ENCODE results near the gene DVL2.
A peak's percentile ranks its signal among the peaks of the same experiment; 100 is the strongest.
"Not testable (repeated sequence)": the region's sequence is repeated elsewhere in the genome, so short reads cannot be mapped to it uniquely, and the experiment has no call there.

The DVL2 gene

GRCh38 chr17:7256766-7257456 lies 22.6 kb upstream of the DVL2 start:
- no peak for DNase-seq (ENCODE audit: low spot score)

- no peak for DNase-seq (ENCODE audit: low spot score)
Observed at GRCh38 chr17:7254511-7254910, 20.2 kb upstream of the DVL2 start.

- DNase-seq (ENCODE audit: low spot score): no peak
Observed at GRCh38 chr17:7253082-7253481, 18.8 kb upstream of the DVL2 start.

DNA sequence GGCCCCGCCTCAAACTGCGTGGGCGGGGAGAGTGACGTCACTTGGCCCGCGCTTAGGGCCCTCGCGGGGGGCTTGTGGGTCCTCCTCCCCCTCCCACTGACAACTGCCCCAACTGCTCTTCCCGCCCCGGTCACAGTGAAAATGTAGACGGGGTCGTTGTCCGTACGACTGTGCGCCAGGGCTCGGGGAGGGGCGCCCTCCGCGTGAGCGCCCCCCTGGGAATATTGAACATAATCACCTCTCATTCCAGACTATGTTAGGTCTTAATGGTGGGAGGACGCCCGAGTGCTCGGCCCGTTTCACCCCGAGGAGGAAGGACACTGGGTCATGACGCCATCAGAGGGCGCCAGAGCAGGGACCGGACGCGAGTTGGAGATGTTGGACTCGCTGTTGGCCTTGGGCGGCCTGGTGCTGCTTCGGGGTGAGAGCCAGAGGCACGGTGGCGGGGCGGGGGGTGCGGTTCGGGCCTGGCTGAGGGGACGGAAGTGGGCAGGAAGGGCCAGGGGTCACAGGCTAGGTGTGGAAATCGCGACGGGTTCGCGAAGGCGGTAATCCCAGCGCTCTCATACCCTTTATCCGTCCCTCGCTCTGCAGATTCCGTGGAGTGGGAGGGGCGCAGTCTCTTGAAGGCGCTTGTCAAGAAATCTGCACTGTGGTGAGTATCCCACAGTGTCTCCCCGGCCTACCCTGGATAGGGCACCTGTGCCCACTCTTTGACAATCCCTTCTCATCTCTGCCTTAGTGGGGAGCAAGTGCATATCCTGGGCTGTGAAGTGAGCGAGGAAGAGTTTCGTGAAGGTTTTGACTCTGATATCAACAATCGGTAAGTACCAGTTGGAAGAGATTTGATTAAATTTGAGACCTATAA lies 18.1 kb upstream of the DVL2 start, which contains the start of gene ELP5:
TSS of gene ELP5 (plus strand) at position 40 of the 868 bp plus-strand sequence. CDS start at position 376, 336 bp downstream.
- peak; percentile 90 for DNase-seq (ENCODE audit: low spot score)

GRCh38 chr17:7251661-7252175 lies 17.4 kb upstream of the DVL2 start, which contains the start of gene CTDNEP1:
Gene CTDNEP1 (minus strand): TSS chr17:7251734. CDS start chr17:7251296, 438 bp downstream.
- DNase-seq (ENCODE audit: low spot score): peak; percentile 99

DNA sequence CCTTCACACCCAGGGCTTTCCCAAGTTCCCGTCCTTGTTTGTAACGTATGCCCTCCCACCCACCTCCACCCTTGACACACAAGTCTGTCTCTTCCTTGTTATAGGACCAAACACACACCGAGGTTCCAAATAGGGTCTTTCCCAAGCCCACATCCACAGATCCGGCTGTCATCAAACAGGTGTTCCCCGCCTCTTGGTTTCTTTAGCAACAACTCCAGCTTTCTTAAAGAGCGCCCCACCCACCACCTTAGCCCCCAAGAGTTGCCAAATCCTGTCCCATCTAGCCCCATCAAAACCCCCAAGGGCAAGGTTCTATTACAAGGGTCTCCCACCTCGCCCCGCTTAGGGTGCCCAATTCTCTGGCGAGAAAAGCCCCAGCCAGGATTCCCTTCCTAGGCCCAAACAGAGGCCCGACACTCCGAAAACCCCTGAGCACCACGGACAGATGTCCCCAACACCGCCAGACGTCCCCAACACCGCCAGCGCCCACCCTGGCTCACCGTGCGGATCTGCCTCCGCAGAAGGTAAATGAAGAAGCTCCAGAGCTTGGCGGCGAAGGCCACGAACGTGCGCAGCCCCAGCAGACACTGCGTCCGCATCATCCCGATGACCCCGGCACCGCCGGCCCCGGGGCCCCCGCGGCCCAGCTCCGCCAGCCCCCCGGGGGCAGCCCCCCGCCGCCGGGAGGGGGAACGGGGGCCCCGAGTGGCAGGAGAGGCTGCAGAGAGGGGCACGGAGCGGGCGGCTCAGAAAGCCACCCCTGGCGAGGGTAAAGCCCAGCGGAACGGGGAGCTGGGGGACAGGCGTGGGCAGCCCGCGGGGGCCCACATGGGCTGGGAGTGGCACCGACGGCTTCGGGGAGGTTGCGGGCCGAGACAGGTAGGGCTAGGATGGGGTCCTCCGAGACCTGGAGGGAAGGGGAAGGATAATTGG lies 16.6 kb upstream of the DVL2 start:
- DNase-seq (ENCODE audit: low spot score): peak; percentile 11

- no peak for DNase-seq (ENCODE audit: low spot score)
Observed at GRCh38 chr17:7249830-7250229, 15.5 kb upstream of the DVL2 start.

GRCh38 chr17:7249214-7249613 lies 14.9 kb upstream of the DVL2 start:
- no peak for DNase-seq (ENCODE audit: low spot score)

DNA sequence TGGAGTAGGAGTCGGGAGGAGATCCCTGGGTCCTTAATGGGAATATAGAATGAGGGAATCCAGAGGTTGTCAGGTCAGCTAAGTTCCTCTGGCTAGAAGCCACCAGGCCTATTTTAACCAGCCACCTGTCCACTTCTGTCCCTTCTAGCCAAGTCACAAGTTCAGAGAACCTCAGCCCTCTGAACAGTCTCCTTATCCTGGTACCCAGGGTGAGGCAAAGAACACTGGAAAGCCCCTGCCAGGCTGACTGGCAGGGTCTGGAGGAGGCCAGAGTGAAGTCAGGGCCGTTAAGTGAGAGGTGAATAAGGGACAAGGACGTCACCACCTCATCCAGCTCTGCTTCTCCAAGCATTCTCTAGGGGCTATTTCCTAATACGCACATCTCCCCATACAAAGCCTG lies 14.5 kb upstream of the DVL2 start:
- DNase-seq (ENCODE audit: low spot score): no peak

- no peak for DNase-seq (ENCODE audit: low spot score)
Observed at GRCh38 chr17:7246779-7247178, 12.5 kb upstream of the DVL2 start.

DNA sequence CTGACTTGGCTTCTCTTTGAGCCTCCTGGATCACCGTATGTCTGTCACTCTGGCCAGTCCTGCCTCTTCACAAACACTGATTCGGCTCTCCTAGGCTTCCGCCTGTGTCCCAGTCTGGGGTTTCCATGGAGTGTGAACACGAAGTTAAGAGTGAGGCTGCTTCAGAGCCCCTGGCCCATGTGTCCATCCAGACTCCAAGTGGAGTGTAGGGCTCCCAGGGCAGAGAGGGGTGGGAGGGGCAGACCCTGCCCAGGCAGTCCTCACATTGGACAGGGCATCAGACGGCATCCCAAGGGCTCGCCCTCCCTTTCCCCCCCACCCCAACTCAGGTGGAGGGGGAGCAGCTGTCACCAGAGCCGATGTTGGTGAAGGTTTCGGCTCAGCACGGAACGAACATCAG lies 9.5 kb upstream of the DVL2 start:
- DNase-seq (ENCODE audit: low spot score): not testable (repeated sequence)

DNA sequence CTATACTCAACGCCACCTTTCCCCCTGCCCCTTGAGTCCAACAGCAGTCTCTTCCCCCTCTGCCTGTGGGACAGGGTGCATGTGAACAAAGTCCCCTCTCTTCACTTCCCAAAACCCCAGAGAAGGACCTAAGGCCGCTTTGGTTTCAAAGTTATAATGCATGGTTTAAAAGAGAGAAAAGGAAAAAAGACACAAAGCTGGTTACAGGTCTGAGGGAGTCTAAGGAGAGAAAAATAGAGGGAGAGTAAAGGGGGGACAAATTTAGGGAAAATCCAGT lies 9.1 kb upstream of the DVL2 start:
- no peak for DNase-seq (ENCODE audit: low spot score)

GRCh38 chr17:7242717-7243452 lies 8.6 kb upstream of the DVL2 start:
- peak; percentile 97 for DNase-seq (ENCODE audit: low spot score)

GRCh38 chr17:7241783-7242716 lies 7.7 kb upstream of the DVL2 start, which contains the start of gene GABARAP:
Gene GABARAP (minus strand): TSS chr17:7242449. CDS start chr17:7242330, 119 bp downstream.
- DNase-seq (ENCODE audit: low spot score): peak; percentile 97

- no peak for DNase-seq (ENCODE audit: low spot score)
Observed at GRCh38 chr17:7241090-7241733, 6.9 kb upstream of the DVL2 start.

DNA sequence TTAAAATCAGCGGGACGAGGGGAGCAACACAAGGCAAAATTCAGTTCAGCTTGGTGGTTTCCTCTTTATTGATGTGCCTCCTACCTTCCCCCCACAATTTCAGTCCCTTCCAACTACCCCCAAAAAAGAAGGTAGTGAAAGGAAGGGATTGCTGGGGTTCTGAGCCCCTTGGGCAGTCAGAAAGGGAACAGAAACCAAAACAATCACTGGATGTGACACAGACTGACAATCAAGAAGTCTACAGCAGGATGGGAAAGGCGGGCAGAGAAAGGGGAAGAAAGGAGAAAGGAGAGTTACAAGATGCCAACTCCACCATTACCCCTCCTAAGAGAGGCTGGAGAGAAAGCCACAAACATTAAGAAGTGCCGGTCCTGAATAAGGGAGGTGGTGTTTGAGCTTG lies 6.1 kb upstream of the DVL2 start:
- no peak for DNase-seq (ENCODE audit: low spot score)

- peak; percentile 99 for DNase-seq (ENCODE audit: low spot score)
Observed at GRCh38 chr17:7239091-7240027, 5.0 kb upstream of the DVL2 start, which contains the start of gene PHF23. Gene PHF23 (minus strand): TSS chr17:7239457. CDS start chr17:7239279, 178 bp downstream.

GRCh38 chr17:7238420-7239090 lies 4.2 kb upstream of the DVL2 start:
- peak; percentile 38 for DNase-seq (ENCODE audit: low spot score)

Measured in hematopoietic multipotent progenitor cell treated with erythropoietin and hydrocortisone succinate and interleukin-3 and kit ligand, for 15 days (in vitro differentiated cells).